ENCODE results near the gene ELAVL3. TPM values are rescaled to one million over a fixed set of nuclear protein-coding genes. Genes with fewer than 3 reads are reported as not detected.
"Not testable (repeated sequence)": the region's sequence is repeated elsewhere in the genome, so short reads cannot be mapped to it uniquely, and the experiment has no call there.

Gene ELAVL3
- total RNA-seq, 4 donors from 2014 or later = not detected

DNA sequence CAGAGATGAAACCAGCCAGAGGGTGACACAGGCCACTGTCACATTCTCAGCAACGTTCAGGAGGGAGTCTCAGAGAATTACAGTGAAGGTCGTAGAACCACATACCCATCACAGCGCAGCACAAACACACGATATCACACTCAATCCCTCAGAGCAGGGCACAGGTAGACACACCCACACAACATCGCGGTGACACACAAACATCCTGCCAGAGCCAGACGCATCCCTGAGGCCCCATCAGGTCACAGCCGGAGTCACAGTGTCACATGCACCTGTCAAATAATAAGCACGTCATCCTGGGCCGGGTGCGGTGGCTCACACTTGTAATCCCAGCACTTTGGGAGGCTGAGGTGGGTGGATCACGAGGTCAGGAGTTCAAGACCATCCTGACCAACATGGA is 17.5 kb downstream of the ELAVL3 start:
- H3K4me3 ChIP-seq = no peak overlapping the region
- intact Hi-C loops (cut with DNase I) = no loop called here
- H3K36me3 ChIP-seq = no peaks in the 10 kb centered on the region
- WGBS, 2 donors = 64 to 69% methylated on average over 5 to 8 of the region's 12 CpGs
- H3K4me1 ChIP-seq = peaks cover 0 to 3% (median 0%) of the 10 kb centered on the region in 3 donors
- no peaks in the 10 kb centered on the region for H3K9me3 ChIP-seq
- DNase-seq = no peak
- H3K27me3 ChIP-seq = peaks cover 0 to 22% (median 0%) of the 10 kb centered on the region in 4 donors
- H3K27ac ChIP-seq = no peak overlapping the region
- TF ChIP-seq, protein P1, sequence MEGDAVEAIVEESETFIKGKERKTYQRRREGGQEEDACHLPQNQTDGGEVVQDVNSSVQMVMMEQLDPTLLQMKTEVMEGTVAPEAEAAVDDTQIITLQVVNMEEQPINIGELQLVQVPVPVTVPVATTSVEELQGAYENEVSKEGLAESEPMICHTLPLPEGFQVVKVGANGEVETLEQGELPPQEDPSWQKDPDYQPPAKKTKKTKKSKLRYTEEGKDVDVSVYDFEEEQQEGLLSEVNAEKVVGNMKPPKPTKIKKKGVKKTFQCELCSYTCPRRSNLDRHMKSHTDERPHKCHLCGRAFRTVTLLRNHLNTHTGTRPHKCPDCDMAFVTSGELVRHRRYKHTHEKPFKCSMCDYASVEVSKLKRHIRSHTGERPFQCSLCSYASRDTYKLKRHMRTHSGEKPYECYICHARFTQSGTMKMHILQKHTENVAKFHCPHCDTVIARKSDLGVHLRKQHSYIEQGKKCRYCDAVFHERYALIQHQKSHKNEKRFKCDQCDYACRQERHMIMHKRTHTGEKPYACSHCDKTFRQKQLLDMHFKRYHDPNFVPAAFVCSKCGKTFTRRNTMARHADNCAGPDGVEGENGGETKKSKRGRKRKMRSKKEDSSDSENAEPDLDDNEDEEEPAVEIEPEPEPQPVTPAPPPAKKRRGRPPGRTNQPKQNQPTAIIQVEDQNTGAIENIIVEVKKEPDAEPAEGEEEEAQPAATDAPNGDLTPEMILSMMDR (IDR thresholded peaks at IDR 0.05) = no peak

DNA sequence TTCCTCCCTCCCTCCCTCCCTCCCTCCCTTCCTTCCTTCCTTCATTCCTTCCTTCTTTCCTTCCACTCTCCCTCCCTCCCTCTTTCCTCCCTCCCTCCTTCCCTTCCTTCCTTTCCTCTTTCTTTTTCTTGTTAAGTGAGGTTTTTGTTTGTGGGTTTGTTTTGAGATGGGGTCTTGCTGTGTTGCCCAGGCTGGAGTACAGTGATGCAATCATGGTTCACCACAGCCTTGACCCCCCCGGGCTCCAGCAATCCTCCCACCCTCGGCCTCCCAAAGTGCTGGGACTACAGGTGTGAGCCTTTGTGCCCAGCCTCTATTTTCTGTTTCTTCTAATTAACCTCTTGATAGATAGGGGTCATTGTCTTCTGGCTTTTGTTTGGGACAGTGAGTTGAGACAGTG is 19.4 kb downstream of the ELAVL3 start:
- no peak for TF ChIP-seq POLR2A (IDR thresholded peaks at IDR 0.05)
- TF ChIP-seq, protein P1 (IDR thresholded peaks at IDR 0.05) = no peak
- 39 to 71% methylated on average over 1 to 2 of the region's 2 CpGs for WGBS, 2 donors
- DNase-seq = no peak
- H3K27ac ChIP-seq = no peak overlapping the region
- H3K9me3 ChIP-seq = no peaks in the 10 kb centered on the region
- H3K27me3 ChIP-seq = peaks cover 0 to 30% (median 0%) of the 10 kb centered on the region in 4 donors
- intact Hi-C loops (cut with DNase I) = no loop called here
- H3K4me1 ChIP-seq = no peaks in the 10 kb centered on the region
- no peak overlapping the region for H3K4me3 ChIP-seq
- H3K36me3 ChIP-seq = no peaks in the 10 kb centered on the region

DNA sequence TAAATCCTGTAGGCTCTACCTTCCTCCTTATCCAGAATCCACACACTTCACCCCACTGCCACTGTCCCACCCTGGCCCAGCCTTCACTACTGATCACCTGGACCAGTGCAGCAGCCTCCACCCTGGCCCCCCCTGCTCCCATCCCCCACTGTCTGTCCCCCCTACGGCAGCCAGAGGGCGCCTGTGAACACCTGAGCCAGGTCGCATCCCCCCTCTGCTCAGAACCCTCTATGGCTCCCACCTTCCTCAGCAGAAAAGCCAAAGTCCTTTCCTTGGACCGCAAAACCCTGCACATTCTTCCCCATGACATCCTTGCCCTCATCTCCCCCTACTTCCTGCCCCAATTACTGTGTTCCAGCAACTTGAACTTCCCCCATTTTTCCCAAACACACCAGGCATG is 20.6 kb downstream of the ELAVL3 start:
- Histone ChIP-seq H3K27ac (no peak overlapping the region), H3K27me3 (peaks cover 0 to 23% (median 0%) of the 10 kb centered on the region in 4 donors), H3K9me3 (no peaks in the 10 kb centered on the region), H3K4me1 (no peaks in the 10 kb centered on the region), H3K36me3 (no peaks in the 10 kb centered on the region), H3K4me3 (no peak overlapping the region)
- no peak for DNase-seq
- intact Hi-C loops (cut with DNase I) = no loop called here
- 45 to 46% methylated on average over 3 to 4 of the region's 4 CpGs for WGBS, 2 donors
- no peak for TF ChIP-seq POLR2A (IDR thresholded peaks at IDR 0.05)
- TF ChIP-seq, protein P1 (IDR thresholded peaks at IDR 0.05) = peak in 2 of 6 experiments; percentile 11 to 26

DNA sequence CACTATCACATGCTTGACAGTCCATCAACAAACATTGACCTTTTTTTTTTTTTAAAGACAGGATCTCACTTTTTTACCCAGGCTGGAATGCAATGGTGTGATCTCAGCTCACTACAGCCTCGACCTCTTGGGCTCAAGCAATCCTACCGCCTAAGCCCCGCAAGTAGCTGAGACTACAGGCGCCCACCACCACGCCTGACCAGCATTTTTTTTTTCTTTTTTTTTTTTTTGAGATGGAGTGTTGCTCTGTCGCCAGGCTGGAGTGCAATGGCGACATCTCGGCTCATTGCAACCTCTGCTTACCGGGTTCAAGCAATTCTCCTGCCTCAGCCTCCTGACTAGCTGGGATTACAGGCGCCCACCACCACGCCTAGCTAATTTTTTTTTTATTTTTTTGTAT is 21.9 kb downstream of the ELAVL3 start:
- H3K9me3 ChIP-seq; H3K4me3 ChIP-seq; H3K4me1 ChIP-seq; intact Hi-C loops (cut with DNase I); H3K36me3 ChIP-seq; DNase-seq; H3K27ac ChIP-seq: not testable (repeated sequence)
- WGBS, 2 donors = 64 to 82% methylated on average over 11 of the region's 11 CpGs
- peaks cover 0 to 28% (median 0%) of the 10 kb centered on the region in 4 donors for H3K27me3 ChIP-seq

DNA sequence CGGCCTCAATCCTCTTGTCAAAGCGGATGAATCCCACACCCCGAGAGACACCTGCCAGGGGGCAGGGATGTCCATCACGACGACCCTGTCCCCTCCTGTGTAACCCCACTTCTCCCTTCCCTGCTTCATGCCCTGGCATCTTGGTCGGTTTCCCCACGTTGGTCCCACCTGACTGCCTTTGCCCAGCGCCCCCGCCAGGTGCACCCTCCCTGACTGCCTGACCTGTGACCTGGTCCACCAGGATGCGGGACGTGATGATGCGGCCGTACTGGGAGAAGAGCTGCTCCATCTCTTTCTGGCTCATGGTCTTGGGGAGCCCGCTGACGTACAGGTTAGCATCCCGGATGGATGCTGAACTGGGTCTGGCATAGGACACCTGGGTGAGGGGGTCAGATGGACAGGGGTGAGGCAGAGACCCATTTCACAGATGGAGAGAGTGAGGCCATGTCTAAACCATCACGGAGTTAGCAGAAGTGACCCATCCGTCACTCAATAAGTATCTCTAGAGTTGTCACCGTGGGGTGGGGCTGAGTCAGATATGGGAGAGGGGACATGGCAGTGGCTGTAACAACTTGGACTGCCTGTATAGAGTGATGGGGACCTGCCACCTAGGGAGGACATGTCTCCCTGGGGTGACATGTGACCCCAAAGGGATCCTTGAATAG is 22.5 kb downstream of the ELAVL3 start:
- H3K9me3 ChIP-seq = no peaks in the 10 kb centered on the region
- no peak for DNase-seq
- WGBS, 2 donors = 69 to 81% methylated on average over 5 to 6 of the region's 19 CpGs
- no peaks in the 10 kb centered on the region for H3K36me3 ChIP-seq
- no peak overlapping the region for H3K27ac ChIP-seq
- TF ChIP-seq, protein P1 (IDR thresholded peaks at IDR 0.05) = no peak
- no peak for TF ChIP-seq POLR2A (IDR thresholded peaks at IDR 0.05)
- peaks cover 0 to 29% (median 0%) of the 10 kb centered on the region in 4 donors for H3K27me3 ChIP-seq
- intact Hi-C loops (cut with DNase I) = no loop called here
- H3K4me3 ChIP-seq = no peak overlapping the region
- peaks cover 0 to 3% (median 0%) of the 10 kb centered on the region in 3 donors for H3K4me1 ChIP-seq
